ENCODE measurements around the gene GBGT1.
A peak's percentile ranks its signal among the peaks of the same experiment; 100 is the strongest.

Gene GBGT1

DNA sequence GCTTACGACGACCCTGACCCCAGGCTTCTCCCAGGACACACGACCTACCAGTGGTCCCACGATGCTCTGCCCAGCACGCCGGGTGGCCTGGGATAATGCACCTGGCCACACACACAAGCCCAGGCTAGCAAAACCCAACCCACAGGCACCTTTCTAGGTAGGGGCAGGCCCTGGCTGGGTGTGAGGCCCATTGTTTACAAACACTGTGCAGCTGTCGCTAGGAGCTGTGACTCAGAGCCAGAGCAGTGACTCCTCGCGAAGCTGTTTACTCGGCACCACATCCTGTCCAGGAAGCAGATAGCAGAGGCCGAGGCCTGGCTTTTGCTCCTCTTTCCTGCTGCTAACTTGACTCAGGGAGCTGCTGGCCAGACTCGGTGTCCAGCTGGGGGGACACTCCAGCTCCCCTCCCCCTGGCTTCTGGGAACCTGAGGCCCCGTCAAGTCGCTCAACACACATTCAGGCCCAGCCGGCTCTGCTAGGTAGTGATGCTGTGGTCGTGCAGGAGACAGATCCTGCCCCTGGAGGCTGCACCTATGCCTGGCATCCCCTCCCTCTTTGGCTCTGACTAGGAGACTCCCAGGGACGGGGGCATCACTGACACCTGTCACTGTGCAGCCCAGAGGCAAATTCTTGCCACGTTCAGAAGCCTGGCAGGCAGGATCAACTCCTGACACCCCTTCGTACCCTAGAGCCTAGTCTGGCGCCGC is 29.9 kb downstream of the GBGT1 start:
- H3K4me1 Mint-ChIP-seq, result peaks cover 32% of the 10 kb centered on the region
- peak overlapping the region; percentile 99 for H3K27ac Mint-ChIP-seq
- DNase-seq, result no peak
- peaks cover 14% of the 10 kb centered on the region for H3K36me3 Mint-ChIP-seq (ENCODE audit: low read depth)
- H3K27me3 Mint-ChIP-seq (ENCODE audit: low read depth, poor library complexity), result no peaks in the 10 kb centered on the region
- H3K9me3 Mint-ChIP-seq, result no peaks in the 10 kb centered on the region
- no peak for TF ChIP-seq CTCF (IDR thresholded peaks at IDR 0.05)
- H3K4me3 Mint-ChIP-seq, result no peak overlapping the region

- DNase-seq, result no peak
- peaks cover 2% of the 10 kb centered on the region for H3K27me3 Mint-ChIP-seq (ENCODE audit: low read depth, poor library complexity)
- H3K27ac Mint-ChIP-seq, result peak overlapping the region; percentile 84
- no peak overlapping the region for H3K4me3 Mint-ChIP-seq
- peaks cover 10% of the 10 kb centered on the region for H3K36me3 Mint-ChIP-seq (ENCODE audit: low read depth)
- no peak for TF ChIP-seq CTCF (IDR thresholded peaks at IDR 0.05)
- no peaks in the 10 kb centered on the region for H3K9me3 Mint-ChIP-seq
- peaks cover 38% of the 10 kb centered on the region for H3K4me1 Mint-ChIP-seq
Observed at GRCh38 chr9:133132174-133132573, 31.5 kb downstream of the GBGT1 start.

DNA sequence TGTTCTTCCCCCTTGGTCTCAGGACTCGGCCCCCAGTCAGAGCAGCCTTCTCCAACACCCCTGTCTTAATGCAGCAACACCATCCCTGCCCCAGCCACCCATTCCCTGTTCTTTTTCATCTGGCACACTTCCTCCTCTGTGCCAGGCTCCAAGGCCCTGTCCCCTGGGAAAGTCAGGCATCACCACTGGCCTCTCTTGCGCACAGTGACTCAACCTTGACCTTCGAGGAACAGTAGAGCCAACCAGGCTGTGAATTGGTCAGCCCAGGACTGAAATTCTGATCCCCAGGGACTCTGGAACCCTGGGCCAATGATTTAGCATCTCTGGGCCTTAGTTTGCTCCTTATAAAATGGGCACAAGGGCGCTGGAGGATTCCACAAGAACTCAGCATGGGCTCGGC is 32.2 kb downstream of the GBGT1 start:
- Mint-ChIP-seq H3K4me3 (no peak overlapping the region), H3K36me3 (ENCODE audit: low read depth) (peaks cover 7% of the 10 kb centered on the region), H3K27me3 (ENCODE audit: low read depth, poor library complexity) (peaks cover 2% of the 10 kb centered on the region), H3K4me1 (peaks cover 42% of the 10 kb centered on the region), H3K9me3 (no peaks in the 10 kb centered on the region), H3K27ac (peak overlapping the region; percentile 71)
- TF ChIP-seq CTCF (IDR thresholded peaks at IDR 0.05), result no peak
- DNase-seq, result no peak

- Mint-ChIP-seq H3K27ac (no peak overlapping the region), H3K4me1 (peaks cover 42% of the 10 kb centered on the region)
Observed at GRCh38 chr9:133130685-133131244, 32.9 kb downstream of the GBGT1 start.

GRCh38 chr9:133129001-133129795 is 34.5 kb downstream of the GBGT1 start:
- no peak for DNase-seq
- no peak for TF ChIP-seq CTCF (IDR thresholded peaks at IDR 0.05)
- H3K27me3 Mint-ChIP-seq (ENCODE audit: low read depth, poor library complexity), result peaks cover 5% of the 10 kb centered on the region
- no peaks in the 10 kb centered on the region for H3K9me3 Mint-ChIP-seq
- peak overlapping the region; percentile 88 for H3K27ac Mint-ChIP-seq
- no peak overlapping the region for H3K4me3 Mint-ChIP-seq
- peaks cover 41% of the 10 kb centered on the region for H3K4me1 Mint-ChIP-seq
- peaks cover 4% of the 10 kb centered on the region for H3K36me3 Mint-ChIP-seq (ENCODE audit: low read depth)

More at GRCh38 chr9:133130685-133131244, 32.9 kb downstream of the GBGT1 start:
- Mint-ChIP-seq H3K27me3 (ENCODE audit: low read depth, poor library complexity) (peaks cover 2% of the 10 kb centered on the region), H3K4me3 (no peak overlapping the region), H3K9me3 (no peaks in the 10 kb centered on the region), H3K36me3 (ENCODE audit: low read depth) (peaks cover 5% of the 10 kb centered on the region)
- TF ChIP-seq CTCF (IDR thresholded peaks at IDR 0.05), result no peak
- DNase-seq, result no peak
